Ovary (tissue), 9 donors: ENCODE data around the gene FAM53B. TPM values are rescaled to one million over a fixed set of nuclear protein-coding genes. Genes with fewer than 3 reads are reported as not detected.

Experiments
- DNase-seq, 5 donors: peaks; one replicate each; pipeline ENCODE4 v3.0.0-alpha.2; 2019 to 2020
- H3K27ac ChIP-seq, 2 donors: fragments of 200-600 bp; one replicate each; pipeline versions ENCODE4 v1.5.1 to v1.8.0; 2019 to 2022
- H3K27me3 ChIP-seq: fragments of 200-600 bp; one replicate; pipeline ENCODE4 v1.8.0; 2022
- H3K36me3 ChIP-seq: fragments of 200-600 bp; sonication (generic); one replicate; pipeline ENCODE4 v1.5.1; 2019
- H3K4me1 ChIP-seq: one replicate; pipeline ENCODE4 v1.8.1; 2013; ENCODE audit warnings: mild to moderate bottlenecking, moderate library complexity; ENCODE audit not compliant: insufficient read depth
- H3K4me3 ChIP-seq: fragments of 200-600 bp; sonication (generic); one replicate; pipeline ENCODE4 v1.5.1; 2017
- H3K9me3 ChIP-seq, 2 donors: fragments of 200-600 bp in 1 of 2; sonication (generic) in 1 of 2; one replicate each; pipeline versions ENCODE4 v1.5.1 to v1.8.1; 2013 to 2019; ENCODE audit warnings: mild to moderate bottlenecking in 1 of 2, moderate library complexity in 1 of 2
- CTCF ChIP-seq, 3 donors: fragments of 450-650 bp in 2 of 3; fragments of 200-600 bp in 1 of 3; IDR thresholded peaks; one replicate each; pipeline versions ENCODE4 v1.5.1 to v1.8.0; 2016 to 2022; ENCODE audit warnings: antibody characterized with exemption in 3 of 3, mild to moderate bottlenecking in 1 of 3
- EP300 ChIP-seq: sonication (generic); formaldehyde crosslinking; IDR thresholded peaks from one replicate; pipeline ENCODE4 v1.6.1; 2017; ENCODE audit warnings: antibody characterized with exemption
- POLR2A ChIP-seq: fragments of 450-650 bp; IDR thresholded peaks from one replicate; pipeline ENCODE4 v1.6.1; 2017; ENCODE audit warnings: antibody characterized with exemption, mild to moderate bottlenecking, moderate library complexity
- WGBS, 3 donors: extraction: QIAGEN DNeasy Blood & Tissue Kit in 1 of 3; methylation state at CpG; one replicate each; pipeline versions ENCODE4 v1.1.5 to v1.1.7; 2013 to 2017; 5-methylcytosine and 5-hydroxymethylcytosine counted together
- intact Hi-C, 4 donors: fragments of 100-400 bp; cut with DNase I; formaldehyde crosslinking; loops; one replicate each; pipeline versions ENCODE4 v1.11.0 to v1.15.1; 2022 to 2023
- polyA plus RNA-seq, 2 donors: library from polyadenylated mRNA; stranded (reverse); fragments of 200-250 nt in 1 of 2; fragments of 350-450 nt in 1 of 2; fragmentation: Illumina TruSeq in 1 of 2; extraction: RNeasy Lipid Tissue Mini Kit (QIAGEN cat#74804) in 1 of 2; gene quantifications; one replicate each; pipeline ENCODE4 v1.2.3, GENCODE V29; 2013 to 2014
- total RNA-seq, 7 donors: library from RNA; depleted of rRNA in 2 of 7; stranded (reverse); fragments of >200 nt in 2 of 7; fragmentation: NEBNext Ultra II Directional in 3 of 7; extraction: Animal tissue kit (Norgen Biotek cat#: 25700) in 3 of 7; gene quantifications; one replicate each; pipeline versions ENCODE4 v1.1.0 to v1.2.4, GENCODE V29; 2016 to 2023
- donor health status: DM: no; HTN: no; CAD: no; lungs with moderate emphysema.
- donor health status: DM: no; HTN: no; CAD: no.
- donor health status: Bipolar disorder and iron deficiency.
- donor health status: DM: yes; HTN: yes; CAD: no.
- donor health status: DM: no; HTN: no; CAD: no.
- donor health status: DM: yes; HTN: yes; CAD: no.

The FAM53B gene
- total and polyA plus RNA-seq, 9 donors = 9.7 to 77.6 (median 45.5) TPM

DNA sequence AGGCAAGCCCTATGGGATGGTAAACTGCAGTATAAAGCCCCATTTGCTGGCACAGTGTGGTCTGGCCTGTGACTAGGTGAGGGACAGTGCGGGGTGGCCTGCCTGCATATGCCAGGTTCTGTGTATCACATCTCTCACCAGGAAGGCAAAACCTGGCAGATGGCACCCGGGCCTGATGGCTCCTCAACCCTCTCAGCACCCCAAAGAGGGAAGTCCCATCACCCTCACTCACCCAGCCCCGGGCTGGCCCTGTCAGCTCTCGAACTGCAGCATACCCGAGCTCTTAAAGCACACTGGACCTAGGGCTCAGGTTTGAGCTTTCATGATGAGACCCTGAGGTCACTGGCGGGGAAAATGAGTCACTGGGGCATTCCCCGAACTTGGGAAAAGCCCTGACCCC lies 152.1 kb downstream of the FAM53B start:
- 95% methylated on average over 7 of the region's 7 CpGs for WGBS, 3 donors
- no peaks in the 10 kb centered on the region for H3K27me3 ChIP-seq
- no peaks in the 10 kb centered on the region for H3K9me3 ChIP-seq
- no peak overlapping the region for H3K27ac ChIP-seq
- H3K4me1 ChIP-seq = peaks cover 14% of the 10 kb centered on the region
- no peak for TF ChIP-seq EP300
- H3K4me3 ChIP-seq = no peak overlapping the region
- intact Hi-C loops = no loop called here
- H3K36me3 ChIP-seq = no peaks in the 10 kb centered on the region
- peak in 1 of 5 donors; percentile 12 for DNase-seq

- no peaks in the 10 kb centered on the region for H3K36me3 ChIP-seq
- H3K27ac ChIP-seq = no peak overlapping the region
- intact Hi-C loops = no loop called here
- peak in 1 of 5 donors; percentile 13 for DNase-seq
- no peak overlapping the region for H3K4me3 ChIP-seq
- no peak for TF ChIP-seq POLR2A
- TF ChIP-seq CTCF (IDR thresholded peaks at IDR 0.05) = no peak
- no peak for TF ChIP-seq EP300
- peaks cover 14% of the 10 kb centered on the region for H3K4me1 ChIP-seq
- WGBS, 3 donors = 74 to 90% (median 86%) methylated on average over 4 to 5 of the region's 5 CpGs
- H3K27me3 ChIP-seq = no peaks in the 10 kb centered on the region
- H3K9me3 ChIP-seq = no peaks in the 10 kb centered on the region
Observed at GRCh38 chr10:124591123-124591495, 153.1 kb downstream of the FAM53B start.

- DNase-seq = peak in 1 of 5 donors; percentile 22
- WGBS, 3 donors = 81 to 95% (median 87%) methylated on average over 19 to 23 of the region's 23 CpGs
Observed at GRCh38 chr10:124590216-124591122, 153.7 kb downstream of the FAM53B start.

GRCh38 chr10:124589491-124590041 lies 154.6 kb downstream of the FAM53B start:
- TF ChIP-seq CTCF (IDR thresholded peaks at IDR 0.05) (no peak), POLR2A (no peak), EP300 (no peak)
- H3K36me3 ChIP-seq = no peaks in the 10 kb centered on the region
- peak; percentile 69 to 85 (median 83) for DNase-seq
- peak overlapping the region in 1 of 2 donors; percentile 60 for H3K27ac ChIP-seq
- peaks cover 14% of the 10 kb centered on the region for H3K4me1 ChIP-seq
- no peak overlapping the region for H3K4me3 ChIP-seq
- H3K9me3 ChIP-seq = no peaks in the 10 kb centered on the region
- intact Hi-C loops = no loop called here
- no peaks in the 10 kb centered on the region for H3K27me3 ChIP-seq
- WGBS, 3 donors = 7 to 26% (median 13%) methylated on average over 23 to 24 of the region's 24 CpGs

More at GRCh38 chr10:124590216-124591122, 153.7 kb downstream of the FAM53B start:
- Histone ChIP-seq H3K4me3 (no peak overlapping the region), H3K27me3 (no peaks in the 10 kb centered on the region), H3K36me3 (no peaks in the 10 kb centered on the region), H3K9me3 (no peaks in the 10 kb centered on the region), H3K4me1 (peaks cover 14% of the 10 kb centered on the region), H3K27ac (peak overlapping the region in 1 of 2 donors; percentile 60)
- intact Hi-C loops = no loop called here
- TF ChIP-seq CTCF (IDR thresholded peaks at IDR 0.05) (no peak), EP300 (no peak), POLR2A (no peak)
